OCI-LY7 (cell line): ENCODE measurements around the gene COL5A2. TPM values are rescaled to one million over a fixed set of nuclear protein-coding genes. Genes with fewer than 3 reads are reported as not detected.

Experiments used
- BruUV-seq: library from RNA; stranded (reverse); fragments of 400-500 nt; replicated peaks from 2 replicates; lab custom pipeline; 2021; lab: Mats Ljungman, UMichigan
- CTCF ChIA-PET: fragments of 300-600 bp; sonication (Branson Sonifier 250); formaldehyde crosslinking; loops from one replicate; lab custom pipeline; 2022; ENCODE audit warnings: antibody characterized with exemption; ENCODE audit not compliant: unreplicated experiment; lab: Charles Lee
- POLR2A ChIA-PET: fragments of 300-600 bp; sonication (Branson Sonifier 250); formaldehyde crosslinking; loops from one replicate; lab custom pipeline; 2022; ENCODE audit warnings: antibody characterized with exemption; lab: Charles Lee
- DNase-seq: peaks from one replicate; pipeline ENCODE4 v3.0.0-alpha.2; 2015; ENCODE audit warnings: low spot score
- H2AFZ ChIP-seq: fragments of 200-600 bp; sonication (generic), shearing (Covaris generic); 2 replicates; pipeline ENCODE4 v1.6.1; 2014; ENCODE audit warnings: mild to moderate bottlenecking, antibody characterized with exemption, low read length, moderate library complexity
- H3K27ac ChIP-seq: fragments of 200-600 bp; sonication (generic); 2 replicates; pipeline ENCODE4 v1.5.1; 2014; ENCODE audit warnings: mixed run types, low read depth, mild to moderate bottlenecking, moderate library complexity, low read length, inconsistent platforms; ENCODE audit not compliant: poor library complexity, severe bottlenecking
- H3K36me3 ChIP-seq: fragments of 200-600 bp; sonication (generic); 2 replicates; pipeline ENCODE4 v1.6.1; 2014; ENCODE audit warnings: mild to moderate bottlenecking, antibody characterized with exemption, low read length, moderate library complexity, mixed read lengths; ENCODE audit not compliant: insufficient read depth
- H3K4me1 ChIP-seq: fragments of 200-600 bp; sonication (generic); 2 replicates; pipeline ENCODE4 v1.5.1; 2014; ENCODE audit warnings: mild to moderate bottlenecking, low read length; ENCODE audit not compliant: insufficient read depth, poor library complexity, severe bottlenecking
- H3K4me2 ChIP-seq: fragments of 200-600 bp; sonication (generic); 2 replicates; pipeline ENCODE4 v1.6.1; 2014; ENCODE audit warnings: mild to moderate bottlenecking, low read length
- H3K4me3 ChIP-seq: fragments of 200-600 bp; sonication (generic); 2 replicates; pipeline ENCODE4 v1.5.1; 2014; ENCODE audit warnings: mild to moderate bottlenecking, low read depth, low read length; ENCODE audit not compliant: poor library complexity, severe bottlenecking
- H3K79me2 ChIP-seq: fragments of 200-600 bp; sonication (generic); 2 replicates; pipeline ENCODE4 v1.6.1; 2016; ENCODE audit warnings: low read depth, mild to moderate bottlenecking, low read length, moderate library complexity, mixed read lengths; ENCODE audit not compliant: insufficient read depth
- H3K9me2 ChIP-seq: fragments of 200-600 bp; sonication (generic); 2 replicates; pipeline ENCODE4 v1.6.1; 2016; ENCODE audit warnings: mild to moderate bottlenecking, low read length, mixed read lengths; ENCODE audit not compliant: insufficient read depth
- H3K9me3 ChIP-seq: fragments of 200-600 bp; sonication (generic); 2 replicates; pipeline ENCODE4 v1.6.1; 2014; ENCODE audit warnings: mild to moderate bottlenecking, mixed run types, low read length, mixed read lengths
- H4K20me1 ChIP-seq: fragments of 200-600 bp; sonication (generic); 2 replicates; pipeline ENCODE4 v1.6.1; 2014; ENCODE audit warnings: mild to moderate bottlenecking, antibody characterized with exemption, low read length, moderate library complexity, mixed read lengths; ENCODE audit not compliant: insufficient read depth
- CTCF ChIP-seq: fragments of 200-600 bp; sonication (generic); conservative IDR thresholded peaks from 2 replicates; pipeline ENCODE4 v1.5.1; 2014; ENCODE audit warnings: mild to moderate bottlenecking, antibody characterized with exemption, low read length, moderate library complexity, mixed read lengths
- EZH2phosphoT487 ChIP-seq: fragments of 200-600 bp; sonication (generic); IDR thresholded peaks from 2 replicates; pipeline ENCODE4 v1.6.1; 2018; ENCODE audit warnings: low read depth, borderline replicate concordance, mild to moderate bottlenecking, mixed run types, antibody characterized with exemption, low read length, moderate library complexity, mixed read lengths
- intact Hi-C: fragments of 100-400 bp; cut with micrococcal nuclease; formaldehyde crosslinking; loops from one replicate; pipeline ENCODE4 v1.10.0; 2022; ENCODE audit not compliant: unreplicated experiment
- total RNA-seq, 2 experiments: library from RNA; depleted of rRNA in 1 of 2; stranded (reverse); fragments of >200 nt in 1 of 2; shearing (Covaris generic) in 1 of 2; gene quantifications; 2 replicates each; pipeline ENCODE4 v1.2.3, GENCODE V29; 2014 to 2022

The COL5A2 gene
- total RNA-seq, 2 experiments from 2014 or later = 0.50 to 0.61 TPM

- Histone ChIP-seq H3K4me3 (no peak overlapping the region), H3K4me1 (no peaks in the 10 kb centered on the region), H4K20me1 (no peaks in the 10 kb centered on the region), H3K4me2 (no peak overlapping the region), H3K27ac (no peak overlapping the region), H2AFZ (no peak overlapping the region), H3K36me3 (no peaks in the 10 kb centered on the region), H3K9me2 (no peaks in the 10 kb centered on the region), H3K79me2 (no peaks in the 10 kb centered on the region), H3K9me3 (no peaks in the 10 kb centered on the region)
- no peak for DNase-seq
- intact Hi-C loops = no loop called here
- no TSS peak for BruUV-seq
- ChIA-PET POLR2A (interaction anchor here (1.6 kb wide), 1 partner anchor 9 kb away, joined by 5 read pairs; no protein-coding TSS in a partner anchor), CTCF (no interaction called here)
- no peak for TF ChIP-seq EZH2phosphoT487
- no peak for TF ChIP-seq CTCF
These were observed 27.7 kb downstream of the COL5A2 start for GRCh38 chr2:189151906-189152305.

- no peak overlapping the region for H3K4me2 ChIP-seq
- CTCF ChIA-PET = no interaction called here
- POLR2A ChIA-PET = interaction anchor here (0.5 kb wide), 1 partner anchor 444 kb away, joined by 3 read pairs; no protein-coding TSS in a partner anchor
- H2AFZ ChIP-seq = no peak overlapping the region
- H3K4me3 ChIP-seq = no peak overlapping the region
- H4K20me1 ChIP-seq = no peaks in the 10 kb centered on the region
- H3K79me2 ChIP-seq = no peaks in the 10 kb centered on the region
- H3K27ac ChIP-seq = no peak overlapping the region
- intact Hi-C loops = no loop called here
- H3K9me3 ChIP-seq = no peaks in the 10 kb centered on the region
- H3K36me3 ChIP-seq = no peaks in the 10 kb centered on the region
- no peaks in the 10 kb centered on the region for H3K4me1 ChIP-seq
- DNase-seq = no peak
- no peaks in the 10 kb centered on the region for H3K9me2 ChIP-seq
- TF ChIP-seq EZH2phosphoT487 (no peak), CTCF (no peak)
- no TSS peak for BruUV-seq
These were observed 29.5 kb downstream of the COL5A2 start for GRCh38 chr2:189150033-189150432.

GRCh38 chr2:189147989-189148388 lies 31.6 kb downstream of the COL5A2 start:
- Histone ChIP-seq H2AFZ (no peak overlapping the region), H4K20me1 (no peaks in the 10 kb centered on the region), H3K36me3 (no peaks in the 10 kb centered on the region), H3K4me3 (no peak overlapping the region), H3K79me2 (no peaks in the 10 kb centered on the region), H3K4me2 (no peak overlapping the region), H3K4me1 (no peaks in the 10 kb centered on the region), H3K27ac (no peak overlapping the region), H3K9me3 (no peaks in the 10 kb centered on the region), H3K9me2 (no peaks in the 10 kb centered on the region)
- BruUV-seq = no TSS peak
- POLR2A ChIA-PET = no interaction called here
- no peak for DNase-seq
- intact Hi-C loops = no loop called here
- CTCF ChIA-PET = no interaction called here
- TF ChIP-seq EZH2phosphoT487 (no peak), CTCF (no peak)
